HCT116 (cell line): ENCODE measurements around the gene CENPB. TPM values are rescaled to one million over a fixed set of nuclear protein-coding genes. Genes with fewer than 3 reads are reported as not detected.

Source experiments
- ATAC-seq: fragments of 200-7000 bp; cut with Tn5 transposase; 2 replicates; pipeline ENCODE4 v1.9.1; 2020; ENCODE audit warnings: mild to moderate bottlenecking, moderate library complexity
- BruUV-seq: library from RNA; stranded (reverse); fragments of 400-500 nt; replicated peaks from 2 replicates; lab custom pipeline; 2021; lab: Mats Ljungman, UMichigan
- CTCF ChIA-PET: fragments of 300-600 bp; sonication (Branson Sonifier 250); formaldehyde crosslinking; loops from one replicate; lab custom pipeline; 2021; ENCODE audit warnings: antibody characterized with exemption; lab: Charles Lee
- POLR2A ChIA-PET: fragments of 300-600, 350-600 bp; sonication (Branson Sonifier 250); formaldehyde crosslinking; loops from one replicate; lab custom pipeline; 2021; ENCODE audit warnings: antibody characterized with exemption; lab: Charles Lee
- RAD21 ChIA-PET, 2 experiments: fragments of 300-600 bp; sonication (Branson Sonifier 250); formaldehyde crosslinking; loops; one replicate each; lab custom pipeline; 2023; ENCODE audit warnings: low total read pairs in 2 of 2; ENCODE audit not compliant: uncharacterized antibody in 2 of 2, unreplicated experiment in 2 of 2, low non-redundant PET in 1 of 2; lab: Charles Lee
- DNase-seq: peaks from one replicate; pipeline ENCODE4 v3.0.0-alpha.2; 2010; ENCODE audit warnings: low read depth, low spot score
- H2AFZ ChIP-seq: fragments of 200-600 bp; shearing (Covaris generic), sonication (generic); 2 replicates; pipeline ENCODE4 v1.6.1; 2017; ENCODE audit warnings: low read depth, mixed run types, mixed read lengths, antibody characterized with exemption, low read length; ENCODE audit not compliant: poor library complexity, severe bottlenecking
- H3K27ac ChIP-seq: 2 replicates; pipeline ENCODE4 v1.5.1; 2012; ENCODE audit warnings: low read depth, low read length
- H3K27me3 ChIP-seq: fragments of 200-600 bp; sonication (generic); 2 replicates; pipeline ENCODE4 v1.6.1; 2016; ENCODE audit warnings: mixed run types, low read length, mixed read lengths; ENCODE audit not compliant: insufficient read depth
- H3K36me3 ChIP-seq, 2 experiments: fragments of 200-500 bp in 1 of 2; fragments of 200-600 bp in 1 of 2; sonication (Bioruptor generic) in 1 of 2; sonication (generic) in 1 of 2; 2 replicates each; pipeline versions ENCODE4 v1.5.1 to v1.6.1; 2014 to 2016; ENCODE audit warnings: low read length in 2 of 2, inconsistent platforms in 1 of 2, mixed read lengths in 1 of 2, mixed run types in 1 of 2; ENCODE audit not compliant: insufficient read depth in 2 of 2, control insufficient read depth in 1 of 2
- H3K4me1 ChIP-seq, 2 experiments: fragments of 200-600 bp in 1 of 2; sonication (generic) in 1 of 2; 2 replicates each; pipeline versions ENCODE4 v1.5.1 to v1.6.1; 2012 to 2017; ENCODE audit warnings: low read length in 2 of 2, inconsistent platforms in 1 of 2, mild to moderate bottlenecking in 1 of 2, mixed read lengths in 1 of 2, mixed run types in 1 of 2, moderate library complexity in 1 of 2; ENCODE audit not compliant: insufficient read depth in 2 of 2, control insufficient read depth in 1 of 2
- H3K4me2 ChIP-seq: fragments of 200-600 bp; sonication (generic); 2 replicates; pipeline ENCODE4 v1.6.1; 2017; ENCODE audit warnings: mixed run types, low read length, mixed read lengths
- H3K4me3 ChIP-seq, 2 experiments: fragments of 200-600 bp in 1 of 2; sonication (generic) in 1 of 2; replicated peaks in 1 of 2; 2 replicates each; pipeline ENCODE4 v1.5.1; 2011 to 2016; ENCODE audit warnings: low read length in 2 of 2, control low read depth in 1 of 2, low read depth in 1 of 2, mild to moderate bottlenecking in 1 of 2, mixed read lengths in 1 of 2, mixed run types in 1 of 2
- H3K79me2 ChIP-seq: fragments of 200-600 bp; sonication (generic); 2 replicates; pipeline ENCODE4 v1.6.1; 2017; ENCODE audit warnings: mild to moderate bottlenecking, mixed run types, low read length, moderate library complexity, mixed read lengths; ENCODE audit not compliant: insufficient read depth
- H3K9ac ChIP-seq: fragments of 200-600 bp; sonication (generic); 2 replicates; pipeline ENCODE4 v1.6.1; 2016; ENCODE audit warnings: low read length, mixed read lengths
- H3K9me2 ChIP-seq: fragments of 200-600 bp; sonication (generic), shearing (Covaris generic); 2 replicates; pipeline ENCODE4 v1.6.1; 2017; ENCODE audit warnings: mixed run types, mild to moderate bottlenecking, moderate library complexity; ENCODE audit not compliant: insufficient read depth
- H3K9me3 ChIP-seq, 2 experiments: fragments of 200-500 bp in 1 of 2; fragments of 200-600 bp in 1 of 2; sonication (Bioruptor generic) in 1 of 2; sonication (generic) in 1 of 2; 2 replicates each; pipeline ENCODE4 v1.6.1; 2014 to 2017; ENCODE audit warnings: low read length in 2 of 2, mixed read lengths in 2 of 2, inconsistent platforms in 1 of 2, low read depth in 1 of 2, mild to moderate bottlenecking in 1 of 2, mixed run types in 1 of 2, moderate library complexity in 1 of 2; ENCODE audit not compliant: control insufficient read depth in 1 of 2, insufficient read depth in 1 of 2
- H4K20me1 ChIP-seq: fragments of 200-600 bp; sonication (generic), shearing (Covaris generic); 2 replicates; pipeline ENCODE4 v1.6.1; 2017; ENCODE audit warnings: mixed run types, mild to moderate bottlenecking, moderate library complexity; ENCODE audit not compliant: insufficient read depth
- ATF3 ChIP-seq: IDR thresholded peaks from 2 replicates; pipeline ENCODE4 v1.6.1; 2012
- CEBPB ChIP-seq: IDR thresholded peaks from 2 replicates; pipeline ENCODE4 v1.6.1; 2012; ENCODE audit warnings: low read depth
- EGR1 ChIP-seq: IDR thresholded peaks from 2 replicates; pipeline ENCODE4 v1.6.1; 2012; ENCODE audit warnings: low read depth
- EZH2 ChIP-seq: fragments of 200-600 bp; sonication (generic); IDR thresholded peaks from 2 replicates; pipeline ENCODE4 v1.6.1; 2017; ENCODE audit warnings: antibody characterized with exemption, mixed run types
- EZH2phosphoT487 ChIP-seq: fragments of 200-600 bp; IDR thresholded peaks from 2 replicates; pipeline ENCODE4 v1.6.1; 2018; ENCODE audit warnings: antibody characterized with exemption, borderline replicate concordance
- FOSL1 ChIP-seq: IDR thresholded peaks from 2 replicates; pipeline ENCODE4 v1.6.1; 2012; ENCODE audit warnings: low read depth
- POLR2A ChIP-seq: IDR thresholded peaks from 2 replicates; pipeline ENCODE4 v1.7.0; 2011; ENCODE audit warnings: borderline replicate concordance; ENCODE audit not compliant: insufficient read depth, insufficient read length; ENCODE audit errors: extremely low read depth
- RAD21 ChIP-seq: IDR thresholded peaks from 2 replicates; pipeline ENCODE4 v1.6.1; 2012; ENCODE audit warnings: low read depth, mild to moderate bottlenecking
- REST ChIP-seq: IDR thresholded peaks from 2 replicates; pipeline ENCODE4 v1.6.1; 2012; ENCODE audit warnings: low read depth
- SRF ChIP-seq: IDR thresholded peaks from 2 replicates; pipeline ENCODE4 v1.6.1; 2012; ENCODE audit warnings: low read depth
- ZBTB33 ChIP-seq: IDR thresholded peaks from 2 replicates; pipeline ENCODE4 v1.6.1; 2011; ENCODE audit warnings: mild to moderate bottlenecking, low read length, moderate library complexity; ENCODE audit not compliant: insufficient replicate concordance; ENCODE audit errors: extremely low read depth
- ZFX ChIP-seq: fragments of 450-650 bp; IDR thresholded peaks from 2 replicates; pipeline ENCODE4 v1.6.1; 2017
- ZNF274 ChIP-seq: fragments of 200-500 bp; sonication (Bioruptor generic); IDR thresholded peaks from 2 replicates; pipeline ENCODE4 v1.6.1; 2014; ENCODE audit warnings: mild to moderate bottlenecking, low read depth, low read length, inconsistent platforms
- intact Hi-C: fragments of 100-400 bp; cut with micrococcal nuclease; formaldehyde crosslinking; loops from 2 replicates; pipeline ENCODE4 v1.10.0; 2022
- total RNA-seq: library from RNA; stranded (reverse); gene quantifications from one replicate; pipeline ENCODE4 v1.2.1, GENCODE V29; 2021; ENCODE audit not compliant: unreplicated experiment

CENPB gene
- total RNA-seq, 1 experiment from 2014 or later, result 67.2 TPM

- Histone ChIP-seq H4K20me1 (no peaks in the 10 kb centered on the region), H3K4me3 (no peak overlapping the region), H3K9ac (no peak overlapping the region), H2AFZ (no peak overlapping the region), H3K9me3 (no peaks in the 10 kb centered on the region), H3K4me2 (no peak overlapping the region), H3K9me2 (no peaks in the 10 kb centered on the region), H3K79me2 (peaks cover 5% of the 10 kb centered on the region), H3K27ac (no peak overlapping the region), H3K4me1 (peaks cover 14 to 22% of the 10 kb centered on the region in 2 experiments), H3K27me3 (no peaks in the 10 kb centered on the region), H3K36me3 (peaks cover 4 to 5% of the 10 kb centered on the region in 2 experiments; a peak in 1 of 4 replicates)
- no peak for DNase-seq
- ATAC-seq, result no peak
- RAD21 ChIA-PET, result no interaction called here
- CTCF ChIA-PET, result no interaction called here
- intact Hi-C loops, result no loop called here
- no TSS peak for BruUV-seq
- POLR2A ChIA-PET, result no interaction called here
- TF ChIP-seq ZFX (no peak), ZNF274 (no peak)
Measured at GRCh38 chr20:3823881-3824280, 37.3 kb upstream of the CENPB start.

- ChIA-PET POLR2A (interaction anchor here (1.5 to 1.7 kb wide), 2 partner anchors 10 to 40 kb away, joined by 4 to 5 read pairs; partner anchors contain the start of gene SPEF1), CTCF (no interaction called here), RAD21 (no interaction called here)
- no TSS peak for BruUV-seq
- Histone ChIP-seq H2AFZ (no peak overlapping the region), H3K9me3 (no peaks in the 10 kb centered on the region), H3K4me3 (no peak overlapping the region), H3K4me2 (no peak overlapping the region), H3K4me1 (peaks cover 23 to 39% of the 10 kb centered on the region in 2 experiments), H3K79me2 (peaks cover 5% of the 10 kb centered on the region), H3K9me2 (no peaks in the 10 kb centered on the region), H3K36me3 (peaks cover 4 to 5% of the 10 kb centered on the region in 2 experiments; a peak in 1 of 4 replicates), H3K27ac (no peak overlapping the region), H3K27me3 (no peaks in the 10 kb centered on the region), H4K20me1 (no peaks in the 10 kb centered on the region), H3K9ac (no peak overlapping the region)
- TF ChIP-seq EGR1, result no peak
- TF ChIP-seq EZH2, result no peak
- TF ChIP-seq ZNF274, result no peak
- TF ChIP-seq POLR2A, result no peak
- TF ChIP-seq FOSL1, result no peak
- no peak for TF ChIP-seq SRF
- no peak for TF ChIP-seq ATF3
- no peak for TF ChIP-seq REST
- TF ChIP-seq ZFX, result no peak
- TF ChIP-seq ZBTB33, result no peak
- TF ChIP-seq RAD21, result no peak
- TF ChIP-seq EZH2phosphoT487, result no peak
- no peak for TF ChIP-seq CEBPB
- ATAC-seq (no peak), DNase-seq (no peak)
- intact Hi-C loops, result no loop called here
Measured at GRCh38 chr20:3821996-3822395, 35.5 kb upstream of the CENPB start.
